ENCODE results near the gene ADCK1.
"Not testable (repeated sequence)": the region's sequence is repeated elsewhere in the genome, so short reads cannot be mapped to it uniquely, and the experiment has no call there.

ADCK1 gene

DNA sequence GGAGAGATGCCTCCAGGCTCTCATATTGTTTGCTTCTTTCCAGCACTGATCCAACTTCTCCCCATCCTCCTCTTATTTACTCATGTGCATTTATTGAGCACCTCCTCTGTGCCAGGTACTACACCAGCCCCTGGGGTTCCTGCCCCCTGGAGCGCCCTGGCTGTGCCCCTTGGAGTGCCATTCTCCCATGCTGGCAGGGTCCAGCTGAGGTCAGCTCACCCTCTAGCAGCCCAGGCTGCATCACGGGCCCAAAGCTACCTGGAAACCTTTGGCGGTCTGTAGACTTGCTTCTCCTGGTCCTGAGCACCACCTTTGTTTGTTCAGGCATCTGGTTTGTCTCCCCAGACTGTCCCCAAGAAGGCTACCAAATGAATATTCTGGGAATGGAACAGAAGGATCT, 67.0 kb downstream of the ADCK1 start:
- DNase-seq: no peak

DNA sequence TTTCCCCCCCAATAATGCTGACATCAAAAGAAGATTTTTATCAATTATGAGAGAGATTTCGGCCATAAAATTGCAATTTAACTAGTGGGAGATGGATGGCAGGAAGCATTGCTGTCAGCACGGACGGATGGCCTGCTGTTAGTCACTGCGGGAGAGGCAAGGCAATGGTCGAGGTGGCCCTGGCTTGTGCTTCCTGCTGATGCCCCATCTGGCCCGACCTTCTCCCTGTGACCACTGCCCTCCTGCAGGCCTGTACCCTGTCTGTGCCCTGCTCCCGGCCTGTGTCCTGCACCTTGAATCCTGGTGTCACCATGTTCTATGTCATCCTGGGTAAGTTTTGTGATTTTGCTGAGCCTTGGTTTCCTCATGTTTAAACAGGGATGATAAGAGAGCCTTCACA, 67.6 kb downstream of the ADCK1 start:
- DNase-seq: no peak

DNA sequence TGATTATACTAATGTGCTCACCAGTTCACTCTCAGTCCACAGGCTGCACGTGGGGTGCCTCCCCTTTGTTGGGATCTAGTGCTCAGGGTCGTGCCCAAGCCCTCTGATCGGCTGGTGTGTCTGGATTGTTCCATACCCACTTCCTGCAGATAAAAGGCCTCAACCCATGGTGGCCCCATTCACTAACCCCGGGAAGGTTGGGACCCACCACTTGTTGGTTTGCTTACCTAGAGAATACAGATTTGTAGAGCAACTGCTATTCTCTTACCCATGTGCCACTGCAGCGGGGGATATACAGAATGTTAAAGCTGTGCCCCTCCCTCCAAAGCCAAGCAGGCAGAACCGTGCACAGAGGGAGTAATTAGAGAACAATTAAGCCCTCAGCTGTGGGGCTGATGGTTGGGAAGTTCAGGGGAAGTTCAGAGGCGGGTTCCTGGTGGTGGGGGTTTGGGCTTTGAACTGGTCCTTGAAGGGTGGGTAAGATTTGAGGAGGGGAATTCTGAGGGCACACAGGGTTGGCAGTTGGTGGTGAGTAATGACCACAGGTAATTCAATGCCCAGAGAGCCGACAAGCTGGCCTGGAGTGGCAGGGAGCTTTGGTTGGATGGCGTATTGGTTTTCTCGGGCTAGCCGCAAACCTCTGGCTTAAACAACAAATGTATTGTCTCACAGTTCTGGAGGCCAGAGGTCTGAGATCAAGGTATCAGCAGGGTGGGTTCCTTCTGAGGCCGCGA, 68.8 kb downstream of the ADCK1 start:
- no peak for DNase-seq

DNA sequence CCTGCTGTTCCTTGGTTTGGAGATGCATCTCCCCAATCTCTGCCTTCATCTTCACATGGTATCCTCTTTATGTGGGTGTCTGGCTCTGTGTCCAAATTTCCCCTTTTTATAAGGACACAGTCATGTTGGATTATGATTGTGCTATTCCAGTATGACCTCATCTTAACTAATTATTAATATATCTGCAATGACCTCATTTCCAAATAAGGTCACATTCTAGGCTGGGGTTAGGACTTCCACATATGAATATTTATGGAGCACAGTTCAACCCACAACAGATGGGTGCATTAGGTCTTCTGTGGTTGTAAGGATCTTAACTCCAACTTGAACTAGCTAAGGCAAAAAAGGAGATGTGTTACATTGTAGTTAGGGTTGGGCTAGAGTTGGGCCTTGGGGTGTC, 69.4 kb downstream of the ADCK1 start:
- no peak for DNase-seq

DNA sequence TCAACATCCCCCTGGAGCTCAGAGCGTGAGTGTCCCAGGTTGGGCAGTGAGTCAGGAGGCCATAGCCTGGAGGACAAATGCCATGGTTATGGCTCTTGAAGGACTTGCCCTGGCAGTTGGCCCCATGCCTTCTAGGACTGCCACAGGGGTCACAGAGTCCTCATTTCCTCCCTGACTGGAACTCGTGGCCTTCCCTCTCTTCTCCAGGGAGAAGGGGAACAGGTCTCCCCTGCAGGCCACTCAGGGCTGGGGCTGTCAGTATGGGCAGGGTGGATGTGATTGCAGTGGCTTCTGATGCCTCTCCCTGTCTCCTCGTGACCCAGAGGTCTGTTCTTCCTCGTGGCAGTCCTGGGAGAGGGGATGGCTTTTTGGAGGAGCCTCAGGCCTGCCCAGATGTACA, 70.7 kb downstream of the ADCK1 start:
- no peak for DNase-seq

DNA sequence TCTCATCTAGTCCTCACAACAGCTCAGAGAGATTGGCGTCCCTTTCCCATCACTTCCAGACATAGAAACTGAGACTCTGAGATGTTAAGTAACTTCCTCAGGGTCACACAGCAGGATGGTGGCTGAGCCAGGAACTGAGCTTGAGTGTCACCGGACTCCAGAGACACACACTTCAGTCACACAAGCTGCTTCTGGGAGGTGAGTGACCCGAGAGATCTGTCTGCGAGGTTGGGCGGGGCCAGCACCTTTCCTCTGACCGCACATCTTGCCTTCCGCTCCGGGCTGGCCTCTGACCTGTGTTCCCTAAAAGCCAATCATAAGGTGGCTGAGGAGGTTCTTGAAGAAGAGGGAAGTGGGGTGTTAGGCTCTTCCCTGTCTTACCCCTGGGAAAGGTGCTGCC, 72.2 kb downstream of the ADCK1 start:
- no peak for DNase-seq

- no peak for DNase-seq
Observed at GRCh38 chr14:77872983-77873382, 73.1 kb downstream of the ADCK1 start.

DNA sequence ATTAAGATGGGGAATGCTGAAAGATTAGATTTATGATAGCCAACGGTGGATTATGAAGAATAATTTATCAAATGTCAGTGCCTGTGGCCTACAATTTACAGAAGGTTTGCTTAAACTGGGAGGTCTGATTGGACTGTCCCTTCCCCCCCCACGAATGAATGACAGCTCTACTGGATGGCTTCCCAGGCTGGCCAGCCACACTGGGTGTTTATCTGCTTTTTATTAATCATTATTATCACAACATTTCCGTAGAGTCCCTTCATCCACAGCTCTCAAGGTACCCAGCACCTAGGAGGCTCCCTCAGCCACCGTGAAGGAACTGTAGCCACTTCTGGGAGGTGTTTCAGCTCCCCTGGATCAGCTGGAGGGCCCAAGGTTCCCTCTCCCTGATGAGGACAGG, 78.9 kb downstream of the ADCK1 start:
- DNase-seq: no peak

DNA sequence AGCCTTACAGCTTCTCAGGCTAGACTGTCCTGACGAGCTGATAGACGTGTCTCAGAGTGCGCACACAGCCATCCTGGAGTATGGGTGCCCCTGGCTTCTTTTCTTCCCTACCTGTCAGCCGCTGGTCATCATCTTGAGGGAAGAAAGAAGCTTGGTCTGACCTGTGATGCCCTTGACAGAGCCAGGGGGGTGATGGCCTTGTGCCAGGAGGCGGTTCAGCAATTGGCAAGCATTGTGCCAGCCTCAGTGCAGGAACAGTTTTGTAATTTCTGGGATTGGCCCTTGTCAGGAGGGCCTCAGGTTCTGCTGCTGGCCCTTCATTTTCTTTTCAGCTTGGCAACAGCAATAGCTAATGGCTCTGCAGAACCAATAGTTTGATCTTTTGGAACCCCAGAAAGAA, 80.1 kb downstream of the ADCK1 start:
- no peak for DNase-seq

- DNase-seq: no peak
Observed at GRCh38 chr14:77882098-77882497, 82.2 kb downstream of the ADCK1 start.

DNA sequence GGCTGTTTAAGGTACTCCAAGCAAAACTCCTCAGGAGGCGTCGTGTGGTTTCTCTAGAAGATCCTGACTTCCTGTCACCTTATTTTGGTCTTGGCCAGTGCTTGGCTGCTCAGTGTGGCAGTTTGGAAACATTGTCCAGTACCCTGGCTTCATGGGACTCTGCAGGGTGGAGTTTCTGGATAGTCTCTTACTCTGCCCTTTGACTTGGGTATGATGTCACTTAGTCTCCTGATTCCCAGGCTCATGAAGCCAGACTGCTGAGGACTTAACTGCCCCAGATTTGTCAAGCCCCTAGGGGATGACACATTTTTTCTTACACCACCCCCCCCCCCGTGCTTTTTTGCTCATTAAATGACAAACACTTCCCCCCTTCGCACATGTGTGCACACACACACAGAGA, 82.7 kb downstream of the ADCK1 start:
- DNase-seq: no peak

DNA sequence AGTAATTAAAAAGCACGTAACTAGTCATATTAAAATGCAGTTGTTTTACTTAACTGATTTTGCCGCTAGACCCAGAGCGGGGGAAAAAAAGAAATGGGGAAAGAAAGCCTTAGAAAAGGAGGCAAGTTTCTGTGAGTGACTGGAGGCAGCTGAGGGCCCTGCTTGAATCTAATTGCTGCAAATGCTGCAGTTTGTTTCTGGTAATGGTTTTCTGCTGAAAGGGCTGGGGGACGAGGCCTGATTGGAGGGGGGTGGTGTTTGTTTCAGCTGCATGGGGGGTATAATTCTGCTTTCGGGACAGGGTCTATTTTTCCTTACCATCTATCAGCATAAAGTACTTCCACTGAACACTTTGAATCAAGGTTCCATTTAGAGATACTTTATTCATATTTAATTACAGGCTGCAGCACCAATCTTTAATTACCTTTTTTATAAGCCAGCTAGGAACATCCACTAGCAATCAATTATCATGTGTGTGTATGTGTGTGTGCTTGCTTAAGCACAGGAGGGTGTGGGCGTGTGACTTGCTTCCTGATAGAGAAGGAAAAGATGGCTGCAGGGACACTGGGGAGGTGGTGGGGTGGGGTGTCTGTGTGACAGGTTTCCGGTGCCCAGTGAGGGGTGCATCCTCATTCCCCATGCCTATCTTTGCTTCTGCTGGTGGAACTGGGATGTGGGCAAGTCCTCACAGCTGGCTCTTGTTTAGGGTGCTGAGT, 83.4 kb downstream of the ADCK1 start:
- no peak for DNase-seq

- DNase-seq: no peak
Observed at GRCh38 chr14:77883847-77884238, 83.9 kb downstream of the ADCK1 start.

DNA sequence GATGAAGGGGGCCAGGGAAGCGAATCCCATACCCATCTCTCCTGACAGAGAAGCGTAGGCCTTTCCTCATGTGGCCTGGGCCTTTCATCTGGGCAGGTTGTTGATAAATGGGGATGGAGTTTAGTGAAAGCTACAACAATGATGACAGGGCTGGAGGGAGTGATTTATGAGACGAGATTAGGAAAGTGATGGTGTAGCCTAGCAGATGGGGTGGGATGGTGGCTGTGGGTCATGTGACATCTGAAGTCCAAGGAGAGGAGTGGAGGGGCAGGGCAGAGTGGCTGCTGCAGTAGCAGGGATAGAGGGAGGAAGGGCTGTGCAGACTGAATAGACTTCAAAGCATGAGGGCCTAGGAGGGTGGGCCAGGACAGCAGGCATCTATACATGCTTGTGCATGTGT, 85.5 kb downstream of the ADCK1 start:
- DNase-seq: no peak

DNA sequence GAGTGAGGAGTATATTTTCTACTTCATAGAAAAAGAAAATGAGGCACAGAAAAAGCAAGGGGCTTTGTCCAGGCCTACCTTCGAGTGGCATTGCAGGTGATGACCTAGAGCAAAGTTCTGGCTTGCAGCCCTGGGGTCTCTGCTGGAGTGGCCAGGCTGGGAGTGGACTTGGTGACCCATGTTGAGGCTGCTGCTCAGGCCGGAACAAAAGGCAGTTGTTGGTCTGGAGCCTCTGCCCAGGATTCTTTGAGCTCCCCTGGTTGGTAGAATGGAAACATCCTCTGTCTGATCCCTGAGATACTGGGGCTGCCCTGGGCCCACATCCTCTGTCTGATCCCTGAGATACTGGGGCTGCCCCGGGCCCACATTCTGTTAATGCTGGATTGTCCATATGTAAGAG, 86.1 kb downstream of the ADCK1 start:
- DNase-seq: no peak

DNA sequence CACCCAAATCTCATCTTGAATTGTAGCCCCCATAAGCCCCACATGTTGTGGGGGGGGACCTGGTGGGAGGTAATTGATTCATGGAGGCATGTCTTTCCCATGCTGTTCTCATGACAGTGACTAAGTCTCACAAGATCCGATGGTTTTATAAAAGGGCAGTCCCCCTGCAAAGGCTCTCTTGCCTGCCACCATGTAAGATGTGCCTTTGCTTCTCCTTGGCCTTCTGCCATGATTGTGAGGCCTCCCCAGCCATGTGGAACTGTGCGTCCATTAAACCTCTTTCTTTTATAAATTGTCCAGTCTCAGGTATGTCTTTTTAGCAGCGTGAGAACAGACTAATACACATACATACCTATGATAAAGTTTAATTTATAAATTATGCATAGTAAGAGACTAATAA, 89.0 kb downstream of the ADCK1 start:
- DNase-seq: not testable (repeated sequence)

DNA sequence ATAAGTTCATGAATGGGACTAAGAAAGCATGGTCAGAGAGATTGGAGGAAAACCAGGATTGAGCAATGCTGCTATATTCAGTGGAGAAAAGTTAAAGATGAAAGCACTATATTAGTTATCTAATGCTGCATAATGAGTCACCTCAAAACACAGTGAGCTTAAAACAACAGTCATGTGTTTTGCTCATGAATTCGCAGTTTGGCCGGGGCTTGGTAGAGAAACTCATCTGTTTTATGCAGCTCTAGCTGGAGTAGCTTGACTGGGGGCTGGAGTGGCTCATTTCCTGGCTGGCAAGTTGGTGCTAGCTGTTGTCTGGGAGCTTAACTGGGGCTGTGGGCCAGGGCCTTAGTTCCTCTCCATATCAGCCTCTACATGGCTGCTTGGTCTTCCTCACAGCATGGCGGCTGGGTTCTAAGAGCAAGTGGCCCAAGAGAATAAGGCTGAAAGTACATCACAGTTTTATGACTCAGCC, 90.1 kb downstream of the ADCK1 start:
- no peak for DNase-seq

- DNase-seq: no peak
Observed at GRCh38 chr14:77890873-77891272, 91.0 kb downstream of the ADCK1 start.

DNA sequence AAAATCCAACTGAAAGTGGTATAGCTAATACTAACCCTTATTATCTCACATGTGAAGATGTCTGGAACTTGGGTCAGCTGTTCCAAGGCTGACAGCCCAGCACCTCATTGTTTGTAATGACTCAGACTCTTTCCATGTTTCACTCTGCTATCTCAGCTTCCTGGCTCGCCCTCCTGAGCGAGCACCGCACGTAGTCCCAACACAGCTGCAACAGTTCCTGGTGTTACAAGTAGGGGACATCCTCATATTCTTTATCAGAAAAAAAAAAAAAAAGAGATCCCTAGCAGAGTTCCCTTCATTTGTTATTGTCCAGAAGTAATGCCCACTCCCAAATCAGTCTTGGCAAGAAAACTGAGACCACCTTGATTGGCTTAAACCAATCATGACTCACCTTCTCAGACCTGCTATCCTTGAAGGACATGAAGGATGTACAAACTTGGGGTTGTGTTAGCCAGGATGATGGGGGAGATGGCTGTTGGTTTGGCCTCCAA, 92.5 kb downstream of the ADCK1 start:
- no peak for DNase-seq

DNA sequence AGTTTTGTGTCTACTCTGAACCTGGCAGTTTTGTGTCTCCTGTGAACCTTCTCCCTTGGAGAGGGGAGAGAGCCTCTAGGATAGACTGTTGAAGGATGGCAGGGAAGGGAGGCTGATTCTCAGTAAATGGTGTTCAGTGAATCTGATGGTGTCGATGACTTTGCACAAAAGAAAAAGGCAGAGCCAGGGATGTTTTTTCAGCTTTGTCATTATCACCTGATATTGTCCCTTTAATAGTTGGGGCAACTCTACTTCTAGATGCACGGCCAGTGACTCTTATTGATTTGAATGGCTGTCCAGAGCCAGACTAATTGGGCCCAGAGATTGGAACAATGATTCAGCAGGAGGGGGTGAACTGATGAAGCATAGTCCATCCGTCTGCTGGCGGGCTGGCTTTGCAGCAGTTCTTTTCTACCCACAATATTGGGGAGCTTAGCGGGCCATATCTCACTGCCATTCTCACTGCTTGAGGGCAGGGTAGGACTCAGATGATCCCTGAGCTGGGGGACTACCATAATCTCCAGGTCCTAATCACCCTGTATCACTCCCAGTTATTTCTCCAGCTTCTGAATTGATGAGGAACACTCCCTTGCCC, 93.1 kb downstream of the ADCK1 start:
- DNase-seq: no peak

GRCh38 chr14:77897374-77897773, 97.5 kb downstream of the ADCK1 start:
- DNase-seq: no peak

GRCh38 chr14:77902811-77903210, 102.9 kb downstream of the ADCK1 start:
- no peak for DNase-seq

- no peak for DNase-seq
Observed at GRCh38 chr14:77903221-77903620, 103.3 kb downstream of the ADCK1 start.

Measured in stimulated activated CD4-positive, alpha-beta T cell treated with anti-CD3 and anti-CD28 coated beads, Interleukin-15, amount 100 ng/mL, for 24 hours (primary cell).